Effector CD8-positive, alpha-beta T cell (primary cell): Measurements from ENCODE around the gene KCNJ12.
"Not testable (repeated sequence)": the region's sequence is repeated elsewhere in the genome, so short reads cannot be mapped to it uniquely, and the experiment has no call there.

Source experiments
- DNase-seq: peaks from one replicate; lab custom pipeline; 2025; lab: John Stamatoyannopoulos, UW

KCNJ12 gene

DNA sequence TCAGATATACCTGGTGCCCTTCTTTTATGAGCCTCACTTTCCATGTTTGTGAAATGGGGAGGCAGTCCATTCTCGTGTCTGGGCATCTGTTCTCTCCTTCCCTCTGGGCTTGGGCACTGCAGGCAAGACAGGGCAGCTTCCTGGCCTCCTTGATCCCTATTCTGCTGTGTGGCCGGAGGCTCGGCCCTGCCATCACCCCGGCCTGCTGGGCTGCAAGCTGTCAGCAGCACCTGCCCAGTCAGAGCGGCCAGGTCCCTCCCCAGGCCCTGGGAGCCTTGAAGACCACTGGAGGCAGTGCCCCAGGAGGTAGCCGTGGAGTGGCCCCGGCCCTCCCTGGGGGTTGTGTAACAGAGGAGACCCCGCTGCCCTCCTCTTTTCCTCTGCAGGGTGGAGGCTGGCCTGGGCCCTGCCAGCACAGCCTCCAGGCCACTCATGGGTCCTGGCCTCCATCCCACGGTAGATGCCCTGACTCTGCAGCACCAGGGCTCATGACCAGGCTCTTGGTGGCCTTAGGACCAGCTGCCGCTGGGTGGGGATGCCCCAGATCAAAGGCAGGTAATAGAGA, 9.2 kb downstream of the KCNJ12 start:
- DNase-seq = no peak

DNA sequence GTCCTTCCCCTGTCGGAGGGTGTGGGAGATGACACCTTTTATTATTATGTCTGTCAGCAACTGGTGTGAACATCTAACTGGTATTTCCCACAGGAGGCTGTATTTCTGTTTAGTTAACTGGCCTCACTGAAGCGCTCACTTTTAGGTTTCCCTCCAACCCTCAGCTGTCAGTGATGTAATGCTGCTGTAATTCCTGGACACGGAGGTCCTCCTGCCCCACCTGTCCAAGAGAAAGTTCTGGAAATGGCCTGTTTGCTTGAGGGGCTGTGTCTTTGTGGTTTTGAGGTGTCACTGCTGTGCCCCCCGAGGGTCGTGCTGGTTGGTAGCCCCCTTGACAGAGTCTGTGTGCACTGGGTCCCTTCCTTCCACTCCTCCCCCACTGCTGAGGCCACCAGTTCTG, 11.5 kb downstream of the KCNJ12 start:
- DNase-seq = no peak

DNA sequence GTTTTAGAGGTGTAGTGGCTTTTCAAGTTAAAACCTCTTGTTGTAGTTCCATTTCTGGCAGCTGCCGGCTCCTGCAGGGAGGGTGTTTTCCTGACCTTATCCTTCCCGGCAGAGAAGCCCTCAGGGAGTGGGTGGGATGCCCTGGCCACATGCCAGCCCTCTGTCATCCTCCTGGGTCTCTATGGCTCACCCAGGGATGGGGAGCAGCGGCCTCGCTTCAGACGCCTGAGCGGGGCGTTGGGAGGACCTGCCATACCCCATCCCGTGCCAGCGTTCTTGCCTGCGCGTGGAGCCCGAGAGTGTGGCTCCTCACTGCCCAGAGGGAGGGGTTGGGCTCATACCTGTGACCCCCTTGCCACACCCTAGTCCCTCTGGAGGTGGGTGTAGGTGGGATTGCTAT, 11.9 kb downstream of the KCNJ12 start:
- no peak for DNase-seq

DNA sequence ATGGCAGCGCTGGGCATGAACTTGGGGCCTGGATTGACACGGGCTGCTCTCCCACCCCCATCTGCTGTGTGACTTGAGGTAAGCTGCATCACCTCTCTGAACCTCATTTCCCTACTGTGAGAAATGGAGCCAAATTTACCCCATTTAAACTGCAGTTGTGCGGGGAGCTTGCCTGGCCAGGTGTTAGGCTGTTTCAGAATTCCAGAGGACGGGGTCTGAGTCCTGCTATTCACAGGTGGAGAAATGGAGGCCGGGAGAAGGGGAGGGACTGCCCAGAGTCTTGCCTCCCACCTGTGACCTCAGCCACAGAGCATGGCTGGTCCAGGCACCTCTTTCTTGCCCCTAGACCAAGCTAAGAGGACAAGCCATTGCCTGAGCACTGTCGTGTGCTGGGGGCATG, 12.8 kb downstream of the KCNJ12 start:
- DNase-seq = no peak

DNA sequence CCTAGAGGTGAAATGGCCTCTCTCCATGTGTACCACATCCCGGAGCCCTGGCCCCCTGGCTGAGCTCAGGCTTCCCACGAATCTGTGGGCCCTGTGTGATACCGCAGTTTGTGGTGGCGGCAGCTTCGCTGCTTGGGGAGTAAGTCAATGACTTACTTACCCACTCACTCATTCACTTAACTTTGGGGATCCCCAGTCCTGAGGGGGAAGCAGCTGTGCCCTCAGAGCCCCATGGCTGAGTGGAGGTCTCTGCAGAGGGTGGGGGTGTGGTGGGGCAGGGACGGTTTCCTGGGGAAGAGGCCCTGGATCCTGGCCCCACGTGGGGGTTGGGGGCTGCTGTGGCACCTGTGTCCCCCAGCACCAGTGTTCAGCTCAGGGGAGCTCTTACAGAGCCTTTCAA, 13.2 kb downstream of the KCNJ12 start:
- no peak for DNase-seq

DNA sequence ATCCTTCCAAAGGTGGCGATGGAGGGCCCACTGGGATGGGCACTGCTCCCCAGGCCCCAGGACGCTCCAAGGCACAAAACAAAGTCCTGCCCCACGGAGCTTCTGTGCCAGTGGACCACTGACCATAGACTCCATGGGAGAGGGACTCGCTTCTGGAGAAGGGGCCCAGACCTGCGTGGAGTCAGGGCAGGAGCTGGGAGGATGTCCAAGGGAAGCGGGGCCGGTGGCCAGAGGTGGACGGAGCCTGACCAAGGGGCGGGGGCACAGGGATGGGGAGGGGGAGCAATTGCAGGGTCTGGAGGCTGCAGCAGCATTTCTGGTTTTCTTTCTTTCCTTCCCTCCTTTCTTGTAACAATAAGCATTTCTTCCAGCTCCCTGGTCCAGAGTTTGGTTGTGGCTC, 14.1 kb downstream of the KCNJ12 start:
- no peak for DNase-seq

DNA sequence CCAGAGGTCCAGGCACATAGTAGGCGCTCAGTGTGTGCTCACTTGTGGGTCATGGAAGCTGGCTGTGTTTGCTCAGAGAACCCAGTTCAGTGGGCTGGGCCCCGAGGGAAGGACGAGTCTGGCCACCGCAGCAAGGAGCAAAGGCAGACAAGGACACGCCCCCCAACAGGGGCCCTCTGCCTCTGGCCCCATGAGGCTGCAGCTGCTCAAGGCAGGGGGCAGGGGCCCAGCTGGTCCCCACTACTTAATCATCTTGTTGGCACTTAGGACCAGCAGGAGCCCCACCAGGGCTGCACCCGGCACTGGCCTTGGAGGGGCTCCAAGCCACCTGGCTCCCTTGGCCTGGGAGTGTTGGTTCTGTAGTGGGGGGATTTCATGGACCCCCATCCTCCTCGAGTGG, 16.1 kb downstream of the KCNJ12 start:
- no peak for DNase-seq

DNA sequence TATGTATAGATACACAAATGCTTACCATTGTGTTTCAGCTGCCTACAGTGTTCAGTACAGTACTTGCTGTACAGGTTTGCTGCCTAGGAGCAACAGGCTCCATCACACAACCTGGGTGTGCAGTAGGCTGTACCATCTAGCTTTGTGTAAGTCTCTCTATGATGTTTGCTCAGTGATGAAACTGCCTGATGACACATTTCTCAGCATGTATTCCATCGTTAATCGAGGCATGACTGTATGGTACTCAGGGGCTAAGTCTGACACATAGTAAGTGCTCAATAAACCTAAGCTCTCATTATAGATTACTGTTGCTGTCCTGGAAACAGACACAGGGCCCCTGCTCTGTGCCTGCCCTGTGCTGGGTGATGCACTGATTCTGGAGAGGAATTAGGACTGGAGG, 18.1 kb downstream of the KCNJ12 start:
- DNase-seq = no peak

DNA sequence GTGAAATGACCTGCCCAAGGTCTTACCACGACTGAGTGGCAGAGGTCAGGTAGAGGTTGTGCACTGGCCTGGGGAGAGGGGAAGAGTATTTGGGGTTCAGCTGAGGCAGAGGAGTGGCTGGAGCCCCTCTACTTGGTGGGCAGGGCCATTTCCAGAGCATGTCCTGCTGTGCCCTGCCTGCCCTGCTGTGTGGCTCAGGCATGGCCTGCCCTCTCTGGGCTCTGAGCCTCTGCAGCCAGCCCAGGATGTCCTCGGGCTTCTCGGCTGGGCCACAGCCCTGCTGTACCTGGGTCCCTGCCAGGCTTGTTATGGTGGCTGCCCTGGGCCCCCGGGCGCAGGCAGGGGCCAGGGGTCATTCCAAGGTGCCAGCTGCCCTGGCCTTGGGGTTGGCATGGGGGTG, 19.6 kb downstream of the KCNJ12 start:
- no peak for DNase-seq

DNA sequence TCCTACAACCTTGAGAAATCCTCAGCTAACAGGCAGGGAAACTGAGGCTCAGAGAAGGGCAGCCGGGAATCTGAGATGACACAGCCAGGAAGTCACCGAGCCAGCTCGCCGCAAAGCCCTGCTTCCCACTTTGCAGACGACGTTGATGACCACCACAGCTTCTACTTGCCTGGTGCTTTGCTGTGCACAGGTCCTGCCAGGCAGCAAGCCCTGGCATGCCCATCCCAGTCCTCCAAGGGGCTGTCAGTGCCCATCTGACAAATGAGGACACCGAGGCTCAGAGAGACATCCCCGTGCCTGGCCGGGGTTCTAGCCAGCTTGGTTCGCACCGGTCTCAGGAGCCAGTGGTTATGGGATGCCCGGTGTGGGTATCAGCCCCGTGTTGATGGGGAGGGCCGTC, 20.1 kb downstream of the KCNJ12 start:
- no peak for DNase-seq

DNA sequence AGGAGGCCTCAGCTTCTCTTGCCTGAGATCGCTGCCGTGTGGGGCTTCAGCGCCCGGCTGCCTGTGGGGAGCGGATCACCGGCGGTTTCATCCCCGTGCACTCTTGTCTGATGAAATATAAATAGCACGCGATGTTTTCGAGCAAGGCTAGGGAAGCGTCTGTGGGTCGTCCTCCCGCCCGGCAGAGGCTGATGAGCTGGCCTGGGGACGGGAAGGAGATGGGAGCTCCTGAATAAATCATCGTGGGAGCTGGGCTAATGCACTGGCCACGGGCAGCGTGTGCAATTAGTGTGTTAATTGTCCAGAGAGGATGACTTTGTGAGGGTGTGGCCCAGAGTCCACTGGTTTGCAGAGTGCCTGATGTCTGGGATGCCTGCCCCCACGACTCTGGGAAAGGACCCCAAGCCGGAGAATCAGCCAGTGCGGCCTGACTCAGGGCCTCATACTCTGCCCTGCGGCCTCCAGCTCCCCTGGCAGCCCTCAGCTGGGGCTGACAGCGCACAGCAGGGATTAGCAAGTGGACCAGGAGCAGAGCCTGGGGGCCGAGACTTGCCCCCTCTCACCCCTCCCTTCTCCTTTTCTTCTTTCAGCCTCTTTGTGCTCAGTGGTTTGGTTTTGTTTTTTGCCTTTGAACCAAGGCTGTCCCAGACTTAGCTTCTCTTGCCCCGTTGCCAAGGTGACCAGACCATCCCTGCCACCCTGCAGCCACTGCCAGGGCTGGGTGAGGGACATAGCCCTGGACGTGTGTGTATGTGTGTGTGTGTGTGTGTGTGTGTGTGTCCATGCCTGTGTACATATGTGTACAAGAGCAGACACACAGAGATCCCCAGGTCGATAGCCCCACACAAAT, 21.4 kb downstream of the KCNJ12 start:
- DNase-seq = no peak

DNA sequence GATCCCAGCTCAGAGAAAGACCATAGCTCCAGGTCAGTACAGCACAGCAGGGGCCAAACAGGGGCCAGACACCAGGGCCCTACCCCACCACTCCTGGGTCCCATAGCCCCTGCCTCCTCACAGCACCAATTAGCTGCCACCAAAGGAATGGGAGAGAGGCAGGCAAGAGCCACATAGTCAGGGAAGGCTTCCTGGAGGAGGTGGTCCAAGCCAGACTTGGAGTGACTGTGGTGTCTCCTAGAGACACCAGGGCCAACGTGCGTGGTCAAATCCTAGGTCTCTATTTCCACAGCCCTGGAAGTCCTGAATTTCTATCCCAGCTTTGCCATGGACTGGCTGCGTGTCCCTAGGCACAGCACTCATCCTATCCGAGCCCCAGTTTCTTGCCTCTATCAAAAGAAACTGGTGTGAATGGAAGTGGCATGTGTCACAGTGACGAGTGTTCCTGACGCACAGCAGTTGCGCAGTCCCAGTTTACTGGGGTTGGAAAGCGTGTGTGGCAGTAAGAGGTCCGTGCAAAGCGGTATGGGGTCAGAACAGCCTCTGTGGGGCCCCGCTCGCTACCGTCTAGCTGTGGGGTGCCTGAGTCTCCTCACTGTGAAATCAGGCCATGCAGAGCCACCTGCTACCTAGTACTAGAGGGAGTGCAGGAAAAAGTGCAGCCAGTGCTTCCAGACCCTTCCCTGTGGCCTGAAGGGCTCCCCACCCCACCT, 23.5 kb downstream of the KCNJ12 start:
- no peak for DNase-seq

DNA sequence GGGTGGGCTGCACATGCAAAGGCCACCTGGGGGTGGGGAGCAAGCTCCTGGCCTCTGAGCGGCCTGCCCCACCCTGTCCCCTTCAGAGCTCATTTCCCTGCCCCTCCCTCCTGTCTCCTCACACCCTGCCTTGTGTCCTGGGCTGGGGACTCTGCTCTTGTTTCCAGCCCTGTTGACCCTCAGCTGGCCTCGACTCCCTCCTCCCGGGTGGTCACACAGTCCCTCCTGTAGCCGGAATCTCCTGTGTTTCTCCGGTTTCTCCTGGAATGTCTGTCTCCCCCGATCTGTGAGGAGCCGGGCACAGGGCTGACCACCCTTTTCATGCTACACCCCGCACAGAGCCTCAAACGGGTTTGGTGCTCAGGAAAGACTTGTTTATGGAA, 24.0 kb downstream of the KCNJ12 start:
- not testable (repeated sequence) for DNase-seq

DNA sequence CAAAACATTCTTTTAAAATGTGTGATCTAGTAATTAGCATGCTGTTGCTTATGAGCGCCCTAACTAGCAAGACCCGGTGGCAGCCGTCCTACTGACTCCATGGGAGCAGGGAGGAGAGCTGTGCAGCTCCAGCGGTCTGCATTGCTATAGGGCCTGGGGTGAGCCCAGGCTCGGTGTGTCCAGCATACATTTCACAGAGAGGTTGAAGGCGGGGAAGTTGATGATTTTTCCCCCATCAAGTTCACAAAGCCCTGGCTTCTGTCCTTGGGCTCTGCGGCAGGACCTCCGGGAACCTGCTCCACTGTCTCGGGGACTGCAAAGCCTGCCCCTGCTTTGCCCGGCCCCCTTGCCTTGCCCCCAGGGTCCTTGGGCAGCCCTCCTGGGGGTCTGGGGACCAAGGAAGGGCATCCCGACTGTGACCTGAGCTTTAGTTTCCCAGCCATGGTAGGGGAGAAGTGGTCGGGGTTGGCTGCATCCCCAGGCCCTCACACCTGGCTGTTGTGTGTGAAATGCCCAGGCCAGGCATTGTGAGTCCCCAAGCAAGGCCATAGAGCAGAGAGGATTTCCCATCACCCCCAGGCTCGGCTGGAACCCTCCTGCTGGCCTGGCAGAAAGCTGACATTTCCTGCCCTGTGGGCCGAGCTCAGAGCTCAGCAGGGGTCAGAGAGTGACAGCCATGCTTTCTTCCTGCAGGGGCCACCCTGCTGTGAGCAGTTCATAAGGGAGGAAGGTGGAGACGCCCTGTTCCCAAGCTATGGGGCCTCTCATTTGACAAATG, 24.8 kb downstream of the KCNJ12 start:
- DNase-seq = no peak

DNA sequence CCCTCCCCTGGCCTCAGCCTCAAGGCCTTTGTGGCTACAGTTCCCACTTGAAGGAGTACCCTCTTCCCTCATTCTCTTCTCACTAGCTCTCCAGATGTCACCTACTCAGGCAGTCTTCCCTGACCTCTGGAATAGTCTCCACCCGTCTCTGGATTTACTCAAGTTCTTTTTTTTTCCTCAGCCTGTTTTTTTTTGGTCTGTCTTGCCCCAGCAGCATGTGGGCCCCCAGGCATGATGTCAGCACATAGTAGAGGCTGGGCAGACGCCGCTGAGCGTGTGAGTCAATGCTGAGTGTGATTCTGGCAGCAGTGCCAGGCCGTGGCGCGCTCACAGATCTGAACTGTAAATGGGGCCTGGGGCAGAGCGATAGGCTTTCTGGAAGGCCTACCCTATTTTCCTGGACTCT, 26.0 kb downstream of the KCNJ12 start:
- DNase-seq = not testable (repeated sequence)

DNA sequence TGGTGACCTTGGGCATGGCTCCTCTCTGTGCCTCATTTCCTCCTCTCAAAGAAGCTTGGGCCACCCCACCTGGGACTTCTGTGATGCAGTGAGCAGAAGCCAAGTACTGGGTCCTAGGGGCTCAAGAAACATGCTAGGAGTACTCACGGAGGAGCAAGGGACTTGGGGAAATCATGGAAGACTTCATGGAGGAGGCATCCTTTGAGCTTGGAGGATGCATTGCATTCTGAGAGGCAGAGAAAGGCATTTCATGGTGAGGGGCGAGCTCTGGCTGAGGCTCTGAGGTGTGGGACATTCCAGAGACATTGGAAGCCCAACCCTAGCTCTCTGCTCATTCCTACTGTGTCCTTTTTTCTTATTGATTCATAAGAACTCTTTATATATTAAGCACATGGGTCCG, 26.8 kb downstream of the KCNJ12 start:
- not testable (repeated sequence) for DNase-seq

DNA sequence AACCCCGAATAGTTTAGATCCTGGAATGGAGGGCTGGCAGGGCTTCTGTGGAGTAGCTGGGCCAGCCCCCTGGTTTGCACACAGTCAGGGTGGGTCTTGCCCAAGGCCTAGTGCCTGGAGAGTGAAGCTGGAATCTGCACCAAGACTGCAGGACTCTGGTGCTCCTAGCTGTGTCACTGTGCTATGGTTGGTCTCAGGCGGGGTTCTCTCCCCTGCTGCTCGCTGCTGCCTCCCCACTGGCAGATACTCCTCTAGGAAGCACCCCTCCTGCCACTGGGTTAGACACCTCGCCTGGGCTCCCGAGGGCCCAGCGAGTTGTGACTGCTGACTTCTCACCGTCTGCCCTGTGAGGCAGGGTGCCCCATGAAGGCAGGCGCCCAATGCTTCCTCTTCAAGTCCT, 27.9 kb downstream of the KCNJ12 start:
- DNase-seq = not testable (repeated sequence)

DNA sequence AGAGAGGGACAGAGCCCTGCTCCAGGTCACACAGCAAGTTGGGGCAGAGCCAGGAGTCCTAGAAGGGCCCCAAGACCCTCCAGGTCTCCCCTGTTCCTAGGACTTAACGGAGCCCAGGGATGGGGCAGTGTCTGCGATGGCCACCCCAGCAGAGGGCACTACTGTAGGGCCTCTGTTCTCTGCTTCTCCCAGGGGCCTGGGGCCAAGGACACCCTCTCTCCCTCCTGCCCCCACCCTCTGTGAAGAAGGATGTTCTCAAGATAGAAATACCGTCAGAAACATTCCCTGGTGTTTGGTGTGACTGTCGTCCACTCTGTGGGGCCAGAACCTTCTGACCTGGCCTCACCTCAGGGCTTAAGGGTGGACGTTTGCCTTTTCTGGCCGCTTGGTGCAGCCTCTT, 28.4 kb downstream of the KCNJ12 start:
- DNase-seq = not testable (repeated sequence)

DNA sequence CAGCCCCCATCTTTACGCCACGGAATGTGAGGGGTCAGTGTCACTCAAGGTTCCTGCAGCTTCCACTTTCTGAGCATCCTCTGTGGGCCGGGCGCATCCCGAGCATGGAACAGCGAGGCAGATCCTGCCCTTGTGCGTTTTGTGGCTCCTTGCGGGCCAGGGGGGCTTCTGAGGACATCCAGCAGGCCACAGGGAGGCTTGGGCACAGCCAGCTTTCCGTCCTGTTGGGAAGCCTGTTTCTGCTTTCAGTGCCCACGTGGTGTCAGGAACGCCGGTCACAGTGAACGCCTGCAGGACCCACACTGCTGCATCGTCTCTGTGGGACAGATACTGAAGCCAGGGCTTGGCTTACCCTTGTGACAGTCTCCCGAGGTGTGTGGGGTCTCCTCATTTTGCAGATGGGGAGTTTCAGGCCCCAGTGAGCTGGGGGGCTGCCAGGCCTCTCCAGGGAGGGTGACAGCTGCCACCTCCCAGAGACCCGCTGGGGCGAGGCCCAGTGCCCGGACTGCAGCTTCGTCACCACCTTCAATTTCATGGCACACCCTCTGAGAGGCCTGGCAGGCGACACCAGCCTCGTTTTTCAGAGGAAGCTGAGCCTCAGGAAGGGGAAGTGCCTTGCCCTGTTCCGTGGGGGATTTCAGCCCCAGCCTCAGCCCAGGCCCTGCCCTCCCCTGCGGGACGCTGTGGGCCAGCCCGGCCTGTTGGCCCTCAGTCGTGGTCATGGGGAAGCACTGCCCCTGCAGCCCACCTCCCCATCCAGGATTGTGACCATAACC, 29.0 kb downstream of the KCNJ12 start:
- not testable (repeated sequence) for DNase-seq

DNA sequence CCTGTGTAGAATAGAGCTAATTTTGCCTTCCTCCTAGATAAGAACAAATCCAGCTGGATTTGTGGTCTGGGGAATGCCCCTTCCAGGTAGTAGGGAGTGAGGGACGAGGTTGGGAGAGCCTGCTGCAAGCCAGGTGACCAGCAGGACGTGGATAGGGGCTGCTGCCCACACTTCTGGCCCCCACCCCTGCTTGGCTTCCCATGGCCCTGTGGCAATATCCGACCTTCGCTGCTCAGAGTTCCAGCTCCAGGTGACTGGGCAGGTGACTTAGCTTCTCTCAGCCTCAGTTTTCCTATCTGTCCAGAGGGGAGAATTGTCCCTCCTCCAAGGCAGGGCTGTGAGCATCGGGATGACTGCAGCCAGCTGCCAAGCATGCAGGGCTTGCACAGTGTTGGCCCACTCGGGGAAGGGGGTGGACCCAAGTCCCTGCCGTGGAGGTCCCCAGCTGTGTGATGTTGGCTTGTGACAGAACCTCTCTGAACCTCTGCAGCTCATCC, 29.8 kb downstream of the KCNJ12 start:
- DNase-seq = not testable (repeated sequence)
